NCI-H1436 treated with DMSO at 0.1 percent for 48 hours (cell line): ENCODE results near the gene KDM8.

Experiments
- DNase-seq: peaks from one replicate; lab custom pipeline; 2025; lab: John Stamatoyannopoulos, UW

The KDM8 gene

GRCh38 chr16:27215660-27216059 lies 12.3 kb downstream of the KDM8 start:
- DNase-seq, result no peak

- no peak for DNase-seq
Observed at GRCh38 chr16:27216297-27216885, 13.1 kb downstream of the KDM8 start.

- no peak for DNase-seq
Observed at GRCh38 chr16:27217256-27217655, 13.9 kb downstream of the KDM8 start.

- DNase-seq, result no peak
Observed at GRCh38 chr16:27218756-27219155, 15.4 kb downstream of the KDM8 start.

GRCh38 chr16:27219161-27219560 lies 15.8 kb downstream of the KDM8 start:
- DNase-seq, result no peak

GRCh38 chr16:27220120-27220519 lies 16.8 kb downstream of the KDM8 start:
- no peak for DNase-seq

- DNase-seq, result no peak
Observed at GRCh38 chr16:27220527-27220926, 17.2 kb downstream of the KDM8 start.

GRCh38 chr16:27220991-27221390 lies 17.7 kb downstream of the KDM8 start:
- DNase-seq, result no peak

GRCh38 chr16:27221576-27222248 lies 18.4 kb downstream of the KDM8 start:
- DNase-seq, result no peak

GRCh38 chr16:27222249-27223225 lies 19.2 kb downstream of the KDM8 start:
- DNase-seq, result no peak

- no peak for DNase-seq
Observed at GRCh38 chr16:27223226-27223610, 19.9 kb downstream of the KDM8 start.

- no peak for DNase-seq
Observed at GRCh38 chr16:27223701-27224100, 20.4 kb downstream of the KDM8 start.

GRCh38 chr16:27224271-27224737 lies 21.0 kb downstream of the KDM8 start:
- no peak for DNase-seq

- no peak for DNase-seq
Observed at GRCh38 chr16:27224741-27225300, 21.5 kb downstream of the KDM8 start.

GRCh38 chr16:27225536-27226360 lies 22.4 kb downstream of the KDM8 start:
- no peak for DNase-seq

GRCh38 chr16:27226476-27226875 lies 23.1 kb downstream of the KDM8 start:
- DNase-seq, result no peak

GRCh38 chr16:27226976-27227705 lies 23.8 kb downstream of the KDM8 start:
- DNase-seq, result no peak

- DNase-seq, result no peak
Observed at GRCh38 chr16:27228045-27228444, 24.7 kb downstream of the KDM8 start.

- DNase-seq, result no peak
Observed at GRCh38 chr16:27228621-27229501, 25.5 kb downstream of the KDM8 start.
